Esophagus squamous epithelium (tissue), 5 donors: ENCODE measurements around the gene DYRK1A. TPM values are rescaled to one million over a fixed set of nuclear protein-coding genes. Genes with fewer than 3 reads are reported as not detected.

Experiments
- DNase-seq: peaks from one replicate; lab custom pipeline; 2025; lab: John Stamatoyannopoulos, UW
- H3K27ac ChIP-seq, 4 donors: fragments of 200-600 bp; sonication (generic); one replicate each; pipeline ENCODE4 v1.5.1; 2016 to 2019; ENCODE audit warnings: mild to moderate bottlenecking in 1 of 4
- H3K27me3 ChIP-seq, 4 donors: fragments of 200-600 bp; sonication (generic); 1 replicate in 3 of 4; 2 replicates in 1 of 4; pipeline versions ENCODE4 v1.5.1 to v1.6.0; 2017 to 2021; ENCODE audit warnings: antibody characterized with exemption in 1 of 4
- H3K36me3 ChIP-seq, 3 donors: fragments of 200-600 bp; sonication (generic); one replicate each; pipeline ENCODE4 v1.5.1; 2016 to 2019
- H3K4me1 ChIP-seq, 3 donors: fragments of 200-600 bp; sonication (generic); one replicate each; pipeline ENCODE4 v1.5.1; 2017 to 2019
- H3K4me3 ChIP-seq, 4 donors: fragments of 200-600 bp; sonication (generic); 1 replicate in 3 of 4; 2 replicates in 1 of 4; pipeline ENCODE4 v1.5.1; 2016 to 2019; ENCODE audit warnings: mild to moderate bottlenecking in 2 of 4, moderate library complexity in 1 of 4
- H3K9me3 ChIP-seq, 3 donors: fragments of 200-600 bp; sonication (generic); one replicate each; pipeline ENCODE4 v1.5.1; 2016 to 2019
- CTCF ChIP-seq, 6 experiments: fragments of 450-650 bp in 4 of 6; fragments of 200-600 bp in 2 of 6; sonication (generic) in 2 of 6; IDR thresholded peaks; one replicate each; pipeline ENCODE4 v1.5.1; 2016 to 2019; ENCODE audit warnings: antibody characterized with exemption in 6 of 6, mild to moderate bottlenecking in 4 of 6, moderate library complexity in 4 of 6
- POLR2A ChIP-seq, 4 donors: fragments of 450-650 bp; IDR thresholded peaks; one replicate each; pipeline ENCODE4 v1.6.1; 2017; ENCODE audit warnings: antibody characterized with exemption in 4 of 4, mild to moderate bottlenecking in 4 of 4, moderate library complexity in 3 of 4
- WGBS, 2 donors: methylation state at CpG; one replicate each; pipeline ENCODE4 v1.1.5; 2018; 5-methylcytosine and 5-hydroxymethylcytosine counted together
- intact Hi-C: fragments of 100-400 bp; cut with DNase I; formaldehyde crosslinking; loops from one replicate; pipeline ENCODE4 v1.15.0; 2022
- total RNA-seq, 4 donors: library from RNA; depleted of rRNA; stranded (reverse); fragments of >200 nt; gene quantifications; one replicate each; pipeline ENCODE4 v1.1.0, GENCODE V29; 2016
- donor health status: DM: yes; HTN: yes; CAD: no.

Gene DYRK1A
- total RNA-seq, 4 donors from 2014 or later = 37.8 to 61.0 (median 45.4) TPM

- WGBS, 2 donors = 69 to 80% methylated on average over 4 of the region's 4 CpGs
- no peak overlapping the region for H3K27ac ChIP-seq
- H3K36me3 ChIP-seq = peaks cover 3 to 91% (median 6%) of the 10 kb centered on the region in 3 donors
- no peaks in the 10 kb centered on the region for H3K9me3 ChIP-seq
- no peak overlapping the region for H3K4me3 ChIP-seq
- DNase-seq = no peak
- no peaks in the 10 kb centered on the region for H3K27me3 ChIP-seq
- no peaks in the 10 kb centered on the region for H3K4me1 ChIP-seq
- intact Hi-C loops = no loop called here
- TF ChIP-seq POLR2A (IDR thresholded peaks at IDR 0.05) = no peak
- TF ChIP-seq CTCF (IDR thresholded peaks at IDR 0.05) = peak in 3 of 6 experiments; percentile 8 to 36 (median 28)
Observed at GRCh38 chr21:37496972-37497371, 130.4 kb downstream of the DYRK1A start.

- intact Hi-C loops = no loop called here
- WGBS, 2 donors = 94 to 96% methylated on average over 1 of the region's 1 CpG
- TF ChIP-seq CTCF (IDR thresholded peaks at IDR 0.05) (no peak), POLR2A (IDR thresholded peaks at IDR 0.05) (no peak)
- Histone ChIP-seq H3K4me3 (no peak overlapping the region), H3K36me3 (peaks cover 3 to 92% (median 6%) of the 10 kb centered on the region in 3 donors), H3K27ac (no peak overlapping the region), H3K9me3 (peaks cover 0 to 7% (median 0%) of the 10 kb centered on the region in 3 donors), H3K4me1 (no peaks in the 10 kb centered on the region), H3K27me3 (no peaks in the 10 kb centered on the region)
- no peak for DNase-seq
Observed at GRCh38 chr21:37498664-37499063, 132.1 kb downstream of the DYRK1A start.

GRCh38 chr21:37502947-37503346 lies 136.4 kb downstream of the DYRK1A start:
- WGBS, 2 donors = 87 to 97% methylated on average over 3 of the region's 3 CpGs
- Histone ChIP-seq H3K4me3 (no peak overlapping the region), H3K27ac (no peak overlapping the region), H3K9me3 (peaks cover 0 to 7% (median 0%) of the 10 kb centered on the region in 3 donors), H3K36me3 (peaks cover 15 to 92% (median 15%) of the 10 kb centered on the region in 3 donors), H3K27me3 (no peaks in the 10 kb centered on the region), H3K4me1 (no peaks in the 10 kb centered on the region)
- TF ChIP-seq POLR2A (IDR thresholded peaks at IDR 0.05) = no peak
- no peak for TF ChIP-seq CTCF (IDR thresholded peaks at IDR 0.05)
- no peak for DNase-seq
- intact Hi-C loops = no loop called here

GRCh38 chr21:37503848-37504467 lies 137.4 kb downstream of the DYRK1A start:
- DNase-seq = no peak
- Histone ChIP-seq H3K27ac (no peak overlapping the region), H3K4me3 (no peak overlapping the region), H3K36me3 (peaks cover 15 to 94% (median 15%) of the 10 kb centered on the region in 3 donors), H3K9me3 (peaks cover 0 to 7% (median 0%) of the 10 kb centered on the region in 3 donors), H3K4me1 (no peaks in the 10 kb centered on the region), H3K27me3 (no peaks in the 10 kb centered on the region)
- intact Hi-C loops = no loop called here
- TF ChIP-seq CTCF (IDR thresholded peaks at IDR 0.05) (no peak), POLR2A (IDR thresholded peaks at IDR 0.05) (no peak)
- WGBS, 2 donors = 85 to 94% methylated on average over 5 of the region's 5 CpGs

GRCh38 chr21:37505963-37506362 lies 139.4 kb downstream of the DYRK1A start:
- Histone ChIP-seq H3K27ac (no peak overlapping the region), H3K27me3 (no peaks in the 10 kb centered on the region), H3K4me1 (no peaks in the 10 kb centered on the region), H3K4me3 (no peak overlapping the region), H3K9me3 (peaks cover 0 to 7% (median 0%) of the 10 kb centered on the region in 3 donors), H3K36me3 (peaks cover 15 to 99% (median 18%) of the 10 kb centered on the region in 3 donors)
- intact Hi-C loops = no loop called here
- no peak for TF ChIP-seq CTCF (IDR thresholded peaks at IDR 0.05)
- no peak for TF ChIP-seq POLR2A (IDR thresholded peaks at IDR 0.05)
- 90 to 95% methylated on average over 9 to 12 of the region's 12 CpGs for WGBS, 2 donors
- DNase-seq = no peak
